Activated T-cell treated with anti-CD3 and anti-CD28 coated beads for 4 hours (primary cell): Measurements from ENCODE around the gene MSI2.

Experiments used
- DNase-seq: peaks from one replicate; pipeline ENCODE4 v3.0.0-alpha.2; 2020

The MSI2 gene

GRCh38 chr17:57567251-57567650 lies 310.9 kb downstream of the MSI2 start:
- no peak for DNase-seq

GRCh38 chr17:57568340-57568739 lies 312.0 kb downstream of the MSI2 start:
- DNase-seq = no peak

GRCh38 chr17:57569021-57569420 lies 312.7 kb downstream of the MSI2 start:
- no peak for DNase-seq

DNA sequence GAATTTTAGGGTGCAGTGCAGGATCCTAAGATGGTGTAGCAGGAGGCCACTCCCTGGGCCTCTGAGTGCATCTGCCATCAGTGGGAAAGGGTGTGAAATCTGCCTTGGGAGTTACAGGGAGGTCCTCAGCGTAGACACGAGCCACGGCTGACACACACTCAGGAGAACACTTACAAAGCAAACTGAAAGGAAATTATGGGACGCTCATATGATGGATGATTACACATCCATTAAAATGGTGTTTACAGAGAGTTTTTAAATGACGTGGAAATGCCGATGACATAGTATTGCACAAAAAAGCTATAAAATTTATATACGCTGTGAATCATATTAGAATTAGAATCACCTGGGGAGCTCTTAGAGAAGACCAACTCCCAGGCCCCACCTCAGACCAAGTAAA lies 313.5 kb downstream of the MSI2 start:
- DNase-seq = no peak

DNA sequence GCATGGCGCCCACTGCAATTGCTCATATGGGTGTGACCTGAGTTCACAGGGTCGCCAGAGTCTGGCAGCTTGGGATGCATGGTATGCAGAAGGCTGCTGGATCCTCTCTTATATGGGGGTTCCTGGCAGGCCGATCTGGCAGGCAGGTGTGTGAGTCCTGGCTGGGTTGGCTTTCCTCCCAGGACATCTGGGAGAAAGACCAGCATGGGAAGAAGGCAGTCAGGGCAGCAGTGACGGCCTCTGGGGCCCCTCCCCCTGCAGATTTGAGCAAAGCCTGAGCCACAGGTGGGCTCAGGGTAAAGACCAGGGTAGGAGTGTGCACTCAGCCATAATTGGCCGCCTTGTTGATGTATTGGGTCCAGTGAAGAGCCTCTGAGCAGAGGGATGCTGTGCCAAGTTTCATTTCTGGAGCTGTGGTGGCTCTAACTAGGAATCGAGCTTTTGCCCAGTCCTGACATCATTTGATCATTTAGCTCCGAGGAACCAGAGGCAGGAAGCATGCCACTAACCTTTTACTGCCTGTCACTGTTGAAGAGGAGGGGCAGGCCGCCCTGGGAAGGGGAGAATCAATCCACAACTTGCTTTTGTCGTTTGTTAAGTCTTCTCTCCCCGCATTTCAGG lies 314.5 kb downstream of the MSI2 start:
- no peak for DNase-seq

DNA sequence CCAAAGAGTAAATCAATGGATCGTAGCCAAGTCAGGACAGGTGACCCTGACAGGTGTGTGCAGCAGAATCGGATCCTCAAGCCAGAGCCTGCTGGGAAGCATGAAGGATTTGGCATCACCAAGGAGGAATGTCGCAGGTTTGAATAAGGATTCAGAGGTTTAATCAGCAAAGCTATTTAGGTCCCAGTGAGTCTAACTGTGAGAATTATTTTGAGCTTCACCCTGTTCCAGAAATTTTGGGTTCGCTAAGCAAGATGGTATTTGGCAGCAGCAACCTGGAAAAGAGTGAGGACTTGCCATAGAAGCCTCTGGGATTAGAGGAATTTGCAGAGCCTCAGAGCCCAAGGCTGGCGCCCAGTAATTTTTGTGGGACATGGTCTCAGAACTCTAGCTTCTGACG lies 315.7 kb downstream of the MSI2 start:
- no peak for DNase-seq

- no peak for DNase-seq
These were observed 316.3 kb downstream of the MSI2 start for GRCh38 chr17:57572600-57572999.

- DNase-seq = no peak
These were observed 317.8 kb downstream of the MSI2 start for GRCh38 chr17:57574040-57574513.

GRCh38 chr17:57576744-57577143 lies 320.4 kb downstream of the MSI2 start:
- no peak for DNase-seq

DNA sequence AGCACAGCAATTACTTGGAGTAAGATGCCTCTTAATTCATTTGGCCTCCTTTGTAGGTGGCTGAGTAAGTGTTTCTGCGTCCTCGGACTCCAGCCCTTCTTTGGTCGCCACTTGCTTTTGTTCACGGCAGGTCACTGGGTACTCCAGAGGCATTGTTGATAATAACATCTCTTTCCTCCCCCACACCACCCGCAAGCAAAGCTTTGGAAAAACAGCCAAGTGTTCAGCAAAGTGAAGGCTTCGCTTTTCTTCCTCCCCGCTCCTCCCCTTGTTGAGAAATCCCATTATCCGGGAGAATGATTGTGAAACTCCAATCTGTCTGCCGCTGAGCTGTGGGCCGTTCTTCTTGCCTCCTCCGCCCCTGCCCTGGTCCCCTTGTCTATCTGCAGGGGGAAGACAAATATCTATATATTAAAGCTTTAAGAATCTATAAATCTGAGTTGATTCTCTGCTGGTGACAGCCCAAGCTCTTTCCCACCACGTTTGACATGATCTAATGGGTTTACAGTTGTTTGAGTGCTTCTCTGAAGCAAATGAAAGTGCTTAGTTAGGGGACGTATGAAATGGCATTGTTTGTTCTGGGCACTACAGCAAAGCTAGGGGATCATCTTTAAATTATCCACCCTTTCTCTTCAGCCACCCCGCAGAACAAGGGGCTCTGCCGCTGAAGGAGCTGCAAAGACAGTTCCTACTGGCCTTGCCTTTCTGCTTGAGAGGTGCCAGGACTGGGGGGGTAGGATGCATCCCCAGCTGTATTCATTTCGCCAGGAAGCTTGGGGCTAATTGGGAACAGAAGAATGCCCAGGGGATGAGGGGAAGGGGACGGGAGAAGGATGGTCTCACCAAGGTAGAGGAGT lies 321.7 kb downstream of the MSI2 start:
- DNase-seq = no peak

- no peak for DNase-seq
These were observed 322.4 kb downstream of the MSI2 start for GRCh38 chr17:57578608-57579225.

DNA sequence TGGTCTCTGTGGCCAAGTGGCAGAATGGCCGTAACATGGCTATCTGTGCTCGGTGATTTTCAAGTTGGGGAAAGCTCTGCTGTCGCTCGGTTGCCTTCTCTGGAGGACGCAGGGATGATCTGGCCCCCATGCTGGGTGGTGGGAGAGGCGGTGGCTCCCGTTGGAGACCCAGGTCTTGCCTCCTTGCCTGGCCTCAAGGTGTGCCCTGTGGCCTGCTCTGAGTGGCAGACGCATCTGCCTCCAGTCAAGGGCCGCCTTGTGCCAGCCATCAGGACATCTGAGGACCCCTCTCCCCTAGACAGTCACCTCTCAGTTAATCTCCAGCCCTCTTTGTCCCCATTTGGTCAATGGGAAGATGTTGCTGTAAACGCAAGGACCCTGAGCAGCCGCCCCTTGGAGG lies 322.9 kb downstream of the MSI2 start:
- DNase-seq = no peak

DNA sequence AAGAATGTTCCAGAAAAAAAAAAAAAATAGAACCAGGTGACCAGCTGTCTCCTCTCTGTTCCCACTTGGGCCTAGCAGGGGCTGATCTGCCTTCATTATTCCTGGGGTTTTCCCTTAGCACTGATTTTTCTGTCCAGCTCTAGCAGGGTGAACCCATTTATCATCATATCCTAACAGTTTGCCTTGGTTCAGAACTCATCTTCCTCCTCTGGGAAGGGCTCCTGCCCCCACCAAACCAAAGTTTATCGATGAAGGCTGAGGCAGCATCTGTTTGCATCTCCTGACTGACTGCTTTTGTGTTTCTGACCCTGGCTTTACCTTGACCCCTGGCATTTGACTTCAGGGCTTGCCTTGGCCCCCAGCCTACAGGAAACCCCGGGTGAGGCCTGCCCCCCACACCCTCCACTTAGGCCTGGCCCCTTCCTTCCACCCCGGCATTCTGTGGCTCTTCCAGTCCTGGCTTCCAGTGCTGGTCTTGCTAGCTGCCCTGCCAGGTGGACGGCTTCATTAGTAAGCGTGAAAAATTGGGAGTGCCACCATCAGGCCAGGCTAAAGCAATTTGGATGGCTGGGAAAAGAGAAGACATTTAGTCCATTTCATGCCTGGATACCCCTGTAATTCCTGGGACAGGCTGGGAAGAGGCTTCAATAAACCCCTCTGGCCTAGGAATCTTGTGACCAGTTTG lies 323.9 kb downstream of the MSI2 start:
- no peak for DNase-seq

GRCh38 chr17:57582881-57583756 lies 326.8 kb downstream of the MSI2 start:
- DNase-seq = no peak

GRCh38 chr17:57584050-57584551 lies 327.8 kb downstream of the MSI2 start:
- no peak for DNase-seq

- DNase-seq = no peak
These were observed 329.2 kb downstream of the MSI2 start for GRCh38 chr17:57585341-57586195.

GRCh38 chr17:57586196-57586740 lies 329.9 kb downstream of the MSI2 start:
- DNase-seq = no peak

DNA sequence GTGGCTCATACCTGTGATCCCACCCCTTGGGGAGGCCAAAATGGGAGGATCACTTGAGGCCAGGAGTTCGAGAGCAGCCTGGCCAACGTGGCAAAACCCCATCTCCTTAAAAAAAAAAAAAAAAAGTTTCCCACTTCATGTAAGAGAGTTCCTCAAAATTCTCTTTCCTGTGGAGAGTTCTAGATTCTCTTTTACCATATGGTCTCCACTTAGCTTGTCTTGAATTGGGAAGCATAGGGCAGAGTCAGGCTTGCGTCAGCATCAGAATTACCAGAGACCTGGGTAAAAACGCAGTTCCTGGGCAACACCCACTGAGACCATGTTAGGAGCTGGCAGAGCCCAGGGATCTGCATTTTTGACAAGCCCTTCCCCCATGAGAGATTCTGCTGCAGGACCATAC lies 330.4 kb downstream of the MSI2 start:
- DNase-seq = no peak

GRCh38 chr17:57587193-57587969 lies 331.1 kb downstream of the MSI2 start:
- DNase-seq = no peak

DNA sequence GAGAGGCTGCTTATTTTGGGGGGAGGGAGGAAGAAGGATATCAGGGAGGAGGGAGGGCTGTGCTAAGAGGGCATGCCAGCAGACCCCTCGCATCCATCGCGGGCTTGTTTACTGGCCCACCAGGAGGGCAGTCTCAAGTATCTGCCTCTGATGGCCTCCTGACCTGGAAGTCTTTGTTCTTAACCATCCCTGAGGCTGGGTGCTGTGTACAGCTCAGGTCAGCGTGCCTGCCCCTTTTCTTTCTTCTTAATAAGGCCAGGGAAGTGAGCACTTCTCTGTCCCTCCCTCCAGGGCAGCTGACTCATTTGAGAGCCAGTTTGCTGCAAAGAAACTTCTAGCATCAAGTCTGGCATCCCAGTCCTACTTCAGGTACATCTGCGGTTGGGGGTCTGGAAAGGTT lies 331.8 kb downstream of the MSI2 start:
- no peak for DNase-seq
